T-cell (primary cell): ENCODE measurements around the gene DCAF12. TPM values are rescaled to one million over a fixed set of nuclear protein-coding genes. Genes with fewer than 3 reads are reported as not detected.
"Not testable (repeated sequence)": the region's sequence is repeated elsewhere in the genome, so short reads cannot be mapped to it uniquely, and the experiment has no call there.

Experiments
- ATAC-seq, 4 experiments: fragments of 200-7000 bp in 3 of 4; fragments of 150-1000 bp in 1 of 4; cut with Tn5 transposase; replicated peaks in 1 of 4; 1 replicate in 3 of 4; 2 replicates in 1 of 4; pipeline ENCODE4 v1.10.0; 2021; ENCODE audit warnings: moderate library complexity in 3 of 4, mild to moderate bottlenecking in 2 of 4, moderate number of reproducible peaks in 1 of 4
- CTCF ChIA-PET, 2 donors: fragments of 300-600 bp; sonication (Branson Sonifier 250); formaldehyde crosslinking; loops; one replicate each; lab custom pipeline; 2022; ENCODE audit warnings: antibody characterized with exemption in 2 of 2; lab: Charles Lee
- POLR2A ChIA-PET, 2 donors: fragments of 300-600 bp; sonication (Branson Sonifier 250); formaldehyde crosslinking; loops; one replicate each; lab custom pipeline; 2022; ENCODE audit warnings: antibody characterized with exemption in 2 of 2; lab: Charles Lee
- DNase-seq, 35 experiments: peaks; one replicate each; pipeline versions ENCODE4 v3.0.0 to v3.0.0-alpha.2; 2013 to 2023
- H3K27ac ChIP-seq: one replicate; pipeline ENCODE4 v1.5.1; 2013; ENCODE audit warnings: low read length
- H3K27me3 ChIP-seq, 2 experiments: replicated peaks in 1 of 2; 1 replicate in 1 of 2; 2 replicates in 1 of 2; pipeline versions ENCODE4 v1.6.1 to v1.7.0; 2013; ENCODE audit warnings: low read length in 1 of 2, mixed read lengths in 1 of 2; ENCODE audit not compliant: control insufficient read depth in 2 of 2, insufficient read depth in 2 of 2; ENCODE audit errors: extremely low read depth in 1 of 2
- H3K36me3 ChIP-seq, 2 donors: 1 replicate in 1 of 2; 2 replicates in 1 of 2; pipeline versions ENCODE4 v1.6.1 to v1.7.0; 2013; ENCODE audit warnings: low read length in 1 of 2; ENCODE audit not compliant: control insufficient read depth in 2 of 2, insufficient read depth in 1 of 2; ENCODE audit errors: extremely low read depth in 1 of 2
- H3K4me1 ChIP-seq, 2 experiments: 1 replicate in 1 of 2; 2 replicates in 1 of 2; pipeline versions ENCODE4 v1.6.1 to v1.7.0; 2013; ENCODE audit warnings: low read length in 2 of 2, mixed read lengths in 1 of 2; ENCODE audit not compliant: insufficient read depth in 2 of 2, control insufficient read depth in 1 of 2; ENCODE audit errors: extremely low read depth in 1 of 2
- H3K4me3 ChIP-seq, 2 donors: 1 replicate in 1 of 2; 2 replicates in 1 of 2; pipeline versions ENCODE4 v1.5.1 to v1.7.0; 2013; ENCODE audit warnings: mild to moderate bottlenecking in 2 of 2, low read length in 1 of 2, moderate library complexity in 1 of 2; ENCODE audit not compliant: control insufficient read depth in 1 of 2; ENCODE audit errors: extremely low read depth in 1 of 2
- H3K9me3 ChIP-seq: 2 replicates; pipeline ENCODE4 v1.7.0; 2013
- H3K27ac Mint-ChIP-seq, 2 donors: one replicate each; pipeline ENCODE4 v1.8.0; 2020 to 2021; ENCODE audit warnings: mild to moderate bottlenecking in 2 of 2, mixed read lengths in 2 of 2
- H3K27me3 Mint-ChIP-seq, 2 donors: one replicate each; pipeline ENCODE4 v1.8.0; 2021 to 2022; ENCODE audit warnings: mixed read lengths in 2 of 2
- H3K36me3 Mint-ChIP-seq: one replicate; pipeline ENCODE4 v1.8.0; 2021; ENCODE audit warnings: mixed read lengths
- H3K4me1 Mint-ChIP-seq, 3 donors: one replicate each; pipeline ENCODE4 v1.8.0; 2020 to 2022; ENCODE audit warnings: mixed read lengths in 3 of 3, mild to moderate bottlenecking in 1 of 3
- H3K4me3 Mint-ChIP-seq, 3 donors: one replicate each; pipeline ENCODE4 v1.8.0; 2020 to 2022; ENCODE audit warnings: mild to moderate bottlenecking in 3 of 3, mixed read lengths in 3 of 3, moderate library complexity in 3 of 3
- H3K9me3 Mint-ChIP-seq, 3 donors: one replicate each; pipeline ENCODE4 v1.8.0; 2020 to 2022; ENCODE audit warnings: mixed read lengths in 3 of 3
- WGBS: methylation state at CpG from one replicate; pipeline ENCODE4 v1.1.5; 2013; ENCODE audit warnings: missing lambda C conversion rate; ENCODE audit not compliant: insufficient coverage; 5-methylcytosine and 5-hydroxymethylcytosine counted together
- total RNA-seq, 35 experiments: library from RNA in 6 of 35; stranded (reverse) in 6 of 35; fragments of 120-200 nt in 1 of 35; gene quantifications; one replicate each; pipeline versions ENCODE4 v1.2.1 to v1.2.4 and lab custom pipeline; 2013 to 2026

Gene DCAF12
- total RNA-seq, 5 donors from 2014 or later (not counting 1 experiment from before 2014, with no cell fraction given) = 15.5 to 29.1 (median 23.3) TPM

GRCh38 chr9:34042074-34042473 lies 84.4 kb downstream of the DCAF12 start:
- not testable (repeated sequence) for H3K4me3 Mint-ChIP-seq, H3K9me3 Mint-ChIP-seq, H3K36me3 Mint-ChIP-seq, H3K9me3 ChIP-seq, H3K36me3 ChIP-seq, H3K27me3 ChIP-seq, H3K27me3 Mint-ChIP-seq, H3K4me1 ChIP-seq, ATAC-seq, H3K4me3 ChIP-seq, H3K27ac Mint-ChIP-seq, DNase-seq, H3K27ac ChIP-seq
- peaks cover 15 to 18% (median 17%) of the 10 kb centered on the region in 3 donors for H3K4me1 Mint-ChIP-seq
- POLR2A ChIA-PET = interaction anchor here in 1 of 2 donors (0.7 kb wide), 1 partner anchor 138 kb away, joined by 8 read pairs; no protein-coding TSS in a partner anchor
- CTCF ChIA-PET = interaction anchor here (0.6 to 0.7 kb wide), 2 partner anchors 126 to 313 kb away, joined by 5 to 6 read pairs; no protein-coding TSS in a partner anchor
- 100% methylated on average over 1 of the region's 10 CpGs for WGBS

GRCh38 chr9:34038851-34039250 lies 87.6 kb downstream of the DCAF12 start:
- ATAC-seq, H3K4me1 ChIP-seq, H3K27ac Mint-ChIP-seq, H3K4me3 ChIP-seq, CTCF ChIA-PET, H3K9me3 ChIP-seq, H3K4me3 Mint-ChIP-seq, DNase-seq, H3K27me3 Mint-ChIP-seq, H3K27ac ChIP-seq, H3K36me3 ChIP-seq, H3K9me3 Mint-ChIP-seq, H3K36me3 Mint-ChIP-seq, H3K27me3 ChIP-seq, POLR2A ChIA-PET: not testable (repeated sequence)
- peaks cover 12 to 19% (median 17%) of the 10 kb centered on the region in 3 donors for H3K4me1 Mint-ChIP-seq
- WGBS = 97% methylated on average over 15 of the region's 37 CpGs

GRCh38 chr9:34037626-34038025 lies 88.9 kb downstream of the DCAF12 start:
- Mint-ChIP-seq H3K36me3 (peaks cover 9% of the 10 kb centered on the region), H3K9me3 (no peaks in the 10 kb centered on the region), H3K27ac (no peak overlapping the region), H3K4me1 (peaks cover 19% of the 10 kb centered on the region in 3 donors), H3K27me3 (no peaks in the 10 kb centered on the region), H3K4me3 (no peak overlapping the region)
- CTCF ChIA-PET = no interaction called here
- Histone ChIP-seq H3K27ac (no peak overlapping the region), H3K4me1 (no peaks in the 10 kb centered on the region), H3K27me3 (no peaks in the 10 kb centered on the region), H3K9me3 (no peaks in the 10 kb centered on the region), H3K4me3 (no peak overlapping the region), H3K36me3 (peaks cover 0 to 6% of the 10 kb centered on the region in 2 donors)
- no CpG with 5 or more reads among the region's 2 CpGs for WGBS
- POLR2A ChIA-PET = interaction anchor here in 1 of 2 donors (0.6 kb wide), 1 partner anchor 10 kb away, joined by 12 read pairs; no protein-coding TSS in a partner anchor
- no peak for DNase-seq
- ATAC-seq = no peak

GRCh38 chr9:34036625-34037024 lies 89.9 kb downstream of the DCAF12 start:
- 80% methylated on average over 1 of the region's 5 CpGs for WGBS
- Histone ChIP-seq H3K9me3 (no peaks in the 10 kb centered on the region), H3K4me1 (no peaks in the 10 kb centered on the region), H3K27ac (no peak overlapping the region), H3K27me3 (no peaks in the 10 kb centered on the region), H3K4me3 (no peak overlapping the region), H3K36me3 (peaks cover 5 to 6% of the 10 kb centered on the region in 2 donors)
- Mint-ChIP-seq H3K9me3 (no peaks in the 10 kb centered on the region), H3K4me1 (peaks cover 23 to 26% (median 23%) of the 10 kb centered on the region in 3 donors), H3K27ac (no peak overlapping the region), H3K27me3 (no peaks in the 10 kb centered on the region), H3K4me3 (no peak overlapping the region), H3K36me3 (peaks cover 13% of the 10 kb centered on the region)
- CTCF ChIA-PET = interaction anchor here in 1 of 2 donors (0.6 kb wide), 1 partner anchor 1658 kb away, joined by 9 read pairs; no protein-coding TSS in a partner anchor
- POLR2A ChIA-PET = no interaction called here
- ATAC-seq (no peak), DNase-seq (no peak)

Other genes with a start within 250 kb of the DCAF12 start
- 10 to 100 TPM; 32.9 to 38.1 (median 36.7) TPM for gene UBAP2, start 77.8 kb downstream of the DCAF12 start, total RNA-seq
- 10 to 100 TPM; 33.1 to 42.2 (median 35.5) TPM for gene UBAP1, start 52.3 kb upstream of the DCAF12 start, total RNA-seq
- gene KIF24, start 202.6 kb upstream of the DCAF12 start, total RNA-seq = under 1 TPM; 0.15 to 0.41 (median 0.23) TPM
- 10 to 100 TPM in 4 of 5 donors, 1 to 10 TPM in 1; 9.9 to 22.7 (median 17.4) TPM for gene NUDT2, start 202.9 kb upstream of the DCAF12 start, total RNA-seq